UCSD-AML1 (cell line): ENCODE data around the gene CERS6.
A peak's percentile ranks its signal among the peaks of the same experiment; 100 is the strongest.

ENCODE experiments used
- DNase-seq: peaks from one replicate; lab custom pipeline; 2025; ENCODE audit not compliant: unreplicated experiment; lab: John Stamatoyannopoulos, UW

The CERS6 gene

DNA sequence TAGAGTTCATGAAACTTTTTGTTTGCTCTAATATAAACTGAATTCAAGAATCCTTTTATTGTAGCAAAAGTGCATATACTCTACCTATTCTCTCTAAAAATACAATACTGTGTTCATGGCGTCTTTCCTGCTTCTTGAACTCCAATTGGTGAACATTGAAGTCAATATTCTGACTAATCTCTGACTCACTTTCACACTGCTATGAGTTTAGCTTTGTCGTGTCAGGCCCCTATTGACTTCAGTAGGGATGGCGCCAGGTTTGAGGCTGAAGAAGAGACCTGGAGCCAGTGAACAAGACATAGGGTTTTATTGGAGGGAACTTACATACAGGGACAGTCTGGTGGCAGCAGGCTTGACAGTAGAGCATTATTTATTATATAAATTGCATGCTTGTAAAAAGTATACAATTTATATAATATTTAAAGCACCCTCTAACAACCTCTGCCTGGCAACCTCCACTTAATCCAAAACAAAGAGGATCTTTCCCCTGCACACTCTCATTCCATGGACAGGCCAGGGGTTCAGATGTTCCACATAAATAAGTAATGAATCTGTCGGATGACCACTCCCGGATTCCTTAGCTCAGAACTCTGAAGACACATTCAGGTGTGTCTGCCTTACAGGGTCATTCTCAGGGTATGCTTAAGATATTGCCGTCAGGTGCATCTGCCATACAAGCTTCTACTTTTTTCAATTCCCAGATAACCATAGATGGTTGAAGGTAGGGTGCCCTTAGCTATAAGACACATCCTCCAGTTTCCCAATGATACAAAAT is 141.0 kb downstream of the CERS6 start:
- no peak for DNase-seq

DNA sequence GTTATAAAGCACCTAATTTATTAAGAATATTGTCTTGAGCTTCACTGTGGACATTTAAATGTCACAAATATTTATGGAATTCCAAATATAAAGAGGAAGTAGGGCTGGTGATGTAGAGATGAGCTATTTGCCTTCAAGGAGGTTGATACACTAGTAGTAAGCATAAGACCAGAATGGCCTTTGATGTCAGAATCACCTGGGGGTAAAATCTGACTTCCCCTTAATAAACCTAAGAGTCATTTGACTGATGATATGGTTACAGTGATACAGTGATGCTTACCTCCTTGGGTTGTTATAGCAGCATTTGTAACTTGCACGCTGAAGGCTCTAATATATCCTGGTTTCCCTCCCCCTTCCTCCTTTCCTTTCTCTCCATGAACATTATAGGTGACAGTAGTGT is 143.7 kb downstream of the CERS6 start:
- no peak for DNase-seq

DNA sequence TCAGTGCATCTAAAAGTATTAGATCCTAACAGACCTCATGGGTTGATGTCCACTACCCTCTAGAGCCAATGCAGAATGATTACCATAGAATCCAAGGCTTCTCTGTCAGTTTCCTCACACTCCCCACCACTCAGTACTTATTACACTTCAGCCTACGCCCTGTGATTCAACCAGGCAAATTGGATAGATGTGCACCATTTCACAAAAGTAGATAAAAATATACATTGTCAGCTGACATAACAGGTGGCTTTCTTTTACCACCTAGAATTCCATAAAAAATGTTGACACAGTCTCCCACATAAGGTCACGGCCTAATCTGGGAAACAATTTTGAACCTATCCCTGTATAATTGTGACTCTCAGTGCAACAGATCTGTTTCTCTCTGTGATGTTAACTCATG is 144.9 kb downstream of the CERS6 start:
- no peak for DNase-seq

DNA sequence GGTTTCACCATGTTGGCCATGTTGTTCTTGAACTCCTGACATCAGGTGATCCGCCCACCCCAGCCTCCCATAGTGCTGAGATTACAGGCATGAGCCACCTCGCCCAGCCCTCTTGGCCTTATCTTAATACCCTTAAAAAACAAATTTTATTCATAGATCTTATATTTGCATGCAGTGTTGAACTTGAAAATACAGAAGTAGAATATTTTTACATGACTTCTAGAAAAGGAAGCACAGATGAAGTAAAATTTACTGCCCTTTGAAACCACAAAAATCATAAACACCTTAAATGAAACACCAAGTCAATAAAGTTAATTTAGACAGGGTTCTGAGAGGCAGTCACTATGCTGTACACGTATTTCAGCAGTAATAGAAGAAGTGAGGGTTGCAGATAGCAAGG is 145.7 kb downstream of the CERS6 start:
- DNase-seq: no peak

DNA sequence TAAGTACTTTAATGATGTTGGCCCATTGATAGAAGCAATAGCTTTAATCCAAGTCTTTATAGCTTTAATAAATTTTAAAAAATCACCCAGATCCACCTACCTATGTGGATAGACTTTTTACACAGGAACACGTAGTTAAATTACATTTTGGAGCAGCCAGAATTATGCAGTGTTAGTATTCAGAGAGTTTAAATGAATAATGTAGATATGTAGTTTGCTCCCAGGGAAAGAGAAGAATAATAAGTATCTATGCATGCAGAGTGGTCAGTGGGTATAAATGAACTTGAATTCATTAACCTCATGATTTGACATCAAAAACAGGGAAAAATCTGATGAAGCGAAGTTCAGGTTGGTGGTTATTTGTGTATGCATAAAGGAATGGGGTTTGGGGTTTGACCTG is 146.3 kb downstream of the CERS6 start:
- DNase-seq: no peak

DNA sequence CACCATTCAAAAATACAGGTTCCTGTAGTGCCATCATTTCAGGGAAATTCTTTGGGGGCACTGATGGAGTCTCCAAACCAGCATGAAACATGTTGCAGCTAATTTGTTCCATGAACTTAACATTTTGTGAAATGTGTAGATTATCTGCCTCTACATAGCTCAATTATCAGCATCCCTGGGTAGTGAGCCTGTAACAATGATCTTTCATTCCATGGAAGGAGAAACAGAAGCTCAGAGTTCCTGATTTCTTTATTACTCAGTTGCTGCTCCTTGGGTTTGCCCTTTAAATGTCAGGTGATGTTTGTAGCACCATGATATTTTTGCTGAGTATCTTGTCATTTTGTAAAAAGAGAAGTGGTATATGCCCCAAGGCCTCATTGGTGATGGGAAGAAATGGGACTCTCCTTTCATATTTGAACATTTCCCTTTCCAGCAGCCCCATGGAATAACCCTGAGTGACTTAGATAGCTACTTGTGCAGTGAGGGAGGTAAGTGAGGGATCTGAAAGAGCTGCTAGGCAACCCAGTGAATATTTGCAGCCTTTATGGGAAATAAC is 146.9 kb downstream of the CERS6 start:
- no peak for DNase-seq

DNA sequence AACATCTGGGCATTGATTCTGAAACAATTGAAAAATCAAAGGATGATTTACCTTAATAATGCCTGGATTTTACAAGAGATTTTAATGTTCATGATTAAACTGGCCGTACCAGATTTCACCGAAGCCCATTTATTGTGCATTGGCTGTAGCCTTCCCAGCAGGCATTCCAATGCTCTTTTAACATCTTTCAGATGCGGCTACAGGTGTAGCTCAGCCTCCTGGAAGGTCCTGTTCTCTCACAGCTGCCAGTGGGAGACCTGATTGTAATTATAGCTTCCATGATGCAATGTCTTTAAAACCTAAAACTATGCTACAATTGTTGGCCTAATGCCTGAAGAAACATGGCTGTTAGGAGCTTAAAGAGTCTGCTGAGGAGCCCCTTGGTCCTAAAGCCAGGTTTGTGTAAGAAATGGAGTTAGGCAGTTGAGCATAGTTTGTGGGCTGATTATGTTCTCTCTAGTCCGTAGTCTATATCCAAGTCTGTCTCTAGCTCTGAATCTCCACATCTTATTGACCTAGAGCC is 147.4 kb downstream of the CERS6 start:
- DNase-seq: no peak

DNA sequence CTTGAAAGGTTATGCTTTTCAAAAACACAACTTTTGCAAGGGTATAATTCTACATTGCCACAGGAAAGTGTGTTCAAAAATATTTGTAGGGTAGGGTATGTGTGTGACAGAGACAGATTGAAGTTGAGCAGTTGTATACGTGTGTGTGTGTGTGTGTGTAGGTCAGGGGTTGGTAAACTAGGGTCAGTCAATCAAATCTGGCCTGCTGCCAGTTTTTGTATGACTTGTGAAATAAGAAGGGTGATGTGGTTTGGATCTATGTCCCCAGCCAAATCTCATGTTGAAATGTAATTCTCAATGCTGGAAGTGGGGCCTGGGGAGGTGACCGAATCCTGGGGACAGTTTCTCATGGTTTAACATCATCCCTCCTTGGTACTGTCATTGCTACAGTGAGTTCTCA is 148.2 kb downstream of the CERS6 start:
- DNase-seq: no peak

DNA sequence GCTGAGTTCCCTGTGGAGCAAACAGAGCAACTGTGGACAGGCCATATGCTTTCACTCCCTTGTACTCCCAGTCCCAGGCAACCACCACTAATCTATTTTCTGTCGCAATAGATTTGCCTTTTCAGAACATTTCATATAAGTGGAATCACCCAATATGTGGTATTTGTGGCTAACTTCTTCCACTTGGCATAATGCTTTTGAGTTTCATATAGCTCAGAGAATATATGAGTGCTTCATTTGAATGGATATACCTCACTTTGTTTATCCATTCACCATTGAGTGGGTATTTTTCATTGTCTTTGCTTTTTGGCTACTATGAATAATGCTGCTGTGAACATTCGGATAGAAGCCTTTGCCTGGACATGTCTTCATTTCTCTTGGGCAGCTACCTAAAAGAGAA is 151.9 kb downstream of the CERS6 start:
- DNase-seq: no peak

DNA sequence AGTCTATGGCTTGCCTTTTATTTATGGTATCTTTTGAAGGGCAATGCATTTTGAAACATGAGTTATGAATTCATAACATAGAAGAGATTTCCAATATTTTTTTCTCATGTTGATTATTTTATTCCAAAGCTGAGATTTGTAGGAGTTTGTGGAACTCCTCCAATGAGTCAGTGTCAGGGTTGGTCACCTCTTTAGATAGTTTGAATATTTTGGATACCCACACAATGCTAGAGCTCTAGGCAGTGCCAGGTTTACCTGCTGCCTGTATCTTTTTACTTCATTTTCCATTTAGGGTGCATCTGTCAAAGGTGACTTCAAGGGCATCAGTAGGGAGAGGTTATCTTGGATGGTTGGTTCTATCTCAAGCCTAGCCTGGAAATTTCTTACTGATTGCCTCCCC is 152.7 kb downstream of the CERS6 start:
- DNase-seq: no peak

DNA sequence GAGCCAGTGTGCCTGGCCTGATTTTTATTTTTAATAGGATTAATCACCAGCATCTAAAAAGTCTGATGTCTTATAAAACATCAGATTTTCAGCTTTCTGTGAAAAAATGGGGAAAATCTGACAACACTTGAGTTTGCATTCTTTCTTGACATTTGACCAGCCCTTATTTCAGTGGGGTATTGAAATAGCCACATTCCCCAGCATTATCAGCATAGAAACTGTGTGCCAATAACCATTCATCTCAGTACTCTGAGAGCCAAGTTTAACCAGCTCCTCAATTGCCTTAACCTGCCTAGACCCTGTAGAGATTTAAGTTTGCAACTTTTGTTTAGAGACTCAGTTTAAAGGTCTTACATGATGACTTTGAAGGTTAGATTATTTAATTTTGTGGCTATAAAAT is 155.0 kb downstream of the CERS6 start:
- no peak for DNase-seq

DNA sequence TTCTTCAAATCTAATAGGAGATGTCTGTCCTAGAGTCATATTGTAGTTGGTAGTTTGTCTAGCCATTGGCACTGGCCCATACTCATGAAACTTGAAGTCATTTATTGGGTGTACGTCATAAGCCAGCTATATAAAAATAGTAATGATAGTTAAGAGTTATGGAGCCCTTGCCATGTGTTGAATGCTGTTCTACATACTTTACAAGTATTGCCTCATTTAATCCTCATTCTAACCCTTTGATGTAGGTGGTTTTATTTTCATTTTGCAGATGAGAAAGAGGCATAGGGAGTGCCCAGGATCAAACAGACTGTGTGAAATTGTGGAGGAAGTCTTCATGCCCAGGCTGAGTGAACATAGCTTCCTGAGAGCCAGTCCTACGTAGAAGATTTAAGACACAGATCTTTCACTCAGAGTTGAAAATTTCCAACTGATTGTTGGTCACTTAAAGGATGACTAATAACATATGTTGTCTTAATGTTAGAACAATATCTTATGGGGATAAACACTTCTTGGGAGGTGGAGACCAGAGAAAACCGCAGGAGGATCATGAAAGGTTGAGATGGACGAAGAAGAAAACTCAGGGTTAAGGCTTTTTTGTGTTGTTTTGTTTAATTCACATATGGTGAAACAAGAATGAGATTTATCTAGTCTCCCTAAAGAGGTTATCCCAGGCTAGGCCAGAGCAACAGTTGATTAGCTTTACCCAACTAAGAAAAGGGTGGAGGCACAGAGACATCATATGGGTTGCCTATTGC is 156.0 kb downstream of the CERS6 start:
- DNase-seq: no peak

DNA sequence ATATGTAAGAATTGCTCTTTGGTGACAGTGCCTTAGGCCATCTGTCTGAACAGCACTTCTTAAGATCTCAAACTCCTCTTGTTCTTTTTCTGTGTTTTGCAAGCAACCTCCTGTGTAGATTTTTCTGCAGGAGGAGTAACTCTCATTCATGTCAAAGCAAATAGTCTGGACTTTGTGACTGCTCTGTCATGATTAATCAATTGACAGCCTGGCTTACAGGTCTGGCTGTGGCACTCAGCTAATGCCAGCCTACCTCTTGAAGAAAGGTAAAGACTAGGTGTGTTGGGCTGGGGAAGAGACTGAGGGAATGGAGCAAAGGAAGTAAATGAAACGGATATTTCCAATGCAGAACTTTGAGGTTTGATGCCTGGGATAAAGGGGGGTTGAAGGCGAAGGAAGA is 156.6 kb downstream of the CERS6 start:
- no peak for DNase-seq

DNA sequence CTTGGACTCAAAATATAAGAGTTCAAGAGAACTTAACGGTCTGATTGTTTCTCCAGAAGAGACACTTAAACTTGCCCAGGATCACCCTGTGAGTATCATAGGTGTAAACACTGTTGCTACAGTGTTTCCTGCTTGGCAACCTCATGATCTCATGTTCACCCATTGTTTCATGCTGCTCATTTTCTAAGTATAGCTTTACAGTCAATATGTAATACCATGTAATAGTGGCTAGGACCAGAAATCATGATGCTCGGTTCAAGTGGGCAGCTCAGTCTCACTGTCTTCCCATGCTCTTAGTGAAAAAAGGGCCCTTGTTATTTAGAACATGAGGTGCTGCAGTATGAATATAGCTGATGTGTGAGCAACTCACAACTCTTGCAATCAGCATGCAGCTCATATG is 157.5 kb downstream of the CERS6 start:
- DNase-seq: no peak

DNA sequence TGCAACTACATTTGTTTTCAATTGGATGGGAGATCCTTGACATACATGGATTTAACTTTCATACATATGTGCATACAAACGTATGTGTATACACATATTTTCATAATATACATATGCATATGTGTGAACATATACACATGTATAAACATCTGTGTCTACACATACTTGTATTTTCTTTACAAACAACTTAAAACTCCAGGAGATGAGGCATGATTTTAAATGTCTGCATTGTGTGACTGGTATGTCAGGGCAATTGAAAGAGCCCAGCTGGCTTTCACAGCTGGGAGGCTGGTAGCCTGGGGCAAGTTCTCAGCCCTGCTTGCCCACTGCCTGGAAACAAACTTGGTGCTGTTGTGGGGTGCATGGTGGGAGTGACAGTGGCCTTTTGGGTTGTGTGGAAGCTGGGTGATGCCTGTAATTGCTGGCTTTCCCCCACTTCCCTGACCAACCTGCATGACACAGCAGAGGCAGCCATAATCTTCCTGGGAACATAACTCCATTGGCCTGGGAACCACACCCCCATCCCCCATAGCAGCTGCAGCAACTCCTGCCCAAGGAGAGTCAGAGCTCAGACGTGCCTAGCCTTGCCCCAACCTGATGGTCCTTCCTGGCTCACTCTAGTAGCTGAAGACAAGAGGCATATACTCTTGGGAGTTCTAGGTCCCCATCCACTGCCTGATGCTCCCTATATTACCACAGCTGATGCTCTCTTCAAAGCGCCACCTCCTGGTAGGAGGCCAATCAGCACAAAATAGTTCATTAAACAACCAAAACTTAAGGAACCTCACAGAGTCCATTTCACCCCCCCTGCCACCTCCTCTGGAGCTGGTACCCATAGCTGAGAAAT is 158.3 kb downstream of the CERS6 start:
- DNase-seq: no peak

DNA sequence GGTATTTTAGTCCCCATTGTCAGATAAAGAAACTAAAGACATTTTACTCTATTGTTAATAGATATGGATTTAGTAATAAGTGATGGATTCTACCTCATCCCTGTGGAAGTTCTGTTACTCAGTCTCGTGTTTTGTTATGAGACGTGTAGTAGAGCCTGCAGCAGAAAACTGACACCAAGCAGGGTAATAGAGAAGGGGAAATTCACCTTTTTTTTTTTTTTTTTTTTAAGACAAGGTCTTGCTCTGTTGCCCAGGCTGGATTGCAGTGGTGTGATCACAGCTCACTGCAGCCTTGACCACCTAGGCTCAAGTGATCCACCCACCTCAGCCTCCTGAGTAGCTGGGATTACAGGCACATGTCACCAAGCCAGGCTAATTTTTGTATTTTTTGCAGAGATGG is 164.5 kb downstream of the CERS6 start:
- no peak for DNase-seq

DNA sequence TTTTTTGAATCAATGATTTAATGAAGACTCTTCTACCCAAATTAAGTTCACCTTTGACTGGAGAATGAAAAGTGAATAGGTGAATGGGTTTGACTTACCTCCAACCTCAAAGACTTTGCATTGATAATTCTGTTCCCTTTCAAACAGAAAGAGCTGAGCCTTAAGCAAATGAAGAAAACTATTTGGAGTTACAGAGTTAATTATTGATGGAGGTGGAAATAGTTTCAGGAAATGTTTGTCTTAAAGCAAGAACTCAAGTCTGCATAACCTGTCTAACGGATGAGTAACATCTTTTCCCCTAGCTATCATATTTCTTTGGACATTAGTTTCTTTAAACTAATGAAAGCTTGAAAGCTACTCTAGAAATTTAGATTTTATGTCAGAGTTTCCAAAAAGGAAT is 166.5 kb downstream of the CERS6 start:
- DNase-seq: no peak

DNA sequence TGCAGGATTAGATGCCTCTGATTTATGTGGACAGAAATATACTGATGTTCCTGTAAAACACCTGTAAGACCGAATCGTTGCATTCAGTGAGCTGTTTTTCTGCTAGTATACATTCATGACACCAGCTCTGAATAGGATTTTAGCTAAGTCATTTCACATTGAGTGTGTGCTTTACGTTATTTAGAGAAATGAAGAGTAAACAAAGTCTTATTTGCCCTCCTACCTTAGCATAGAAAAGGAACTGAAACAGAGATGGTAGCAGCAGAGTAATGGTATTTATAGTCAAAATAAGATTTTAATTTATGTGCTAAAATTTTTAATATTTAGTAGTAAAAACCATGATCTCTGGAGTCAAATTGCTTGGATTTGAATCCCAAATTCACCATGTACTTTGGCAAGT is 168.0 kb downstream of the CERS6 start:
- no peak for DNase-seq

DNA sequence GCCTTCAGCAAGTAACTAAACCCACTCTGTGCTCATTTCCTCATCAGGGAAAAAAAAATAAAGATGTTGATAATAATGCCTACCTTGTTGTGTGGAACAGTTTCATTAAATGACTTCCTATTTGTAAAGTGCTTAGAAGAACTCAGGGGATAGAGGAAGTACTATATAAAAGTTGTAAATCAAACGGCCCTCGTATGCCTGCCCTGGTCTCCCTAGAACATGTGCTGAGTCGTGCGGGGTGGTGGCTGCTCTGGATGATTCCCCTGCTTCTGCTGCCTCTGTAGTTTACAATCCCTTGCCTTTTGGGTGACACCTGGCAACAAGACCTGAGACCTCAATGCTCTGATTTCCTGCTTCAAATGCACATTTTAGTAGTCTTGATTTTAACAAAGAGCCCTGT is 170.0 kb downstream of the CERS6 start:
- DNase-seq: peak; percentile 23

DNA sequence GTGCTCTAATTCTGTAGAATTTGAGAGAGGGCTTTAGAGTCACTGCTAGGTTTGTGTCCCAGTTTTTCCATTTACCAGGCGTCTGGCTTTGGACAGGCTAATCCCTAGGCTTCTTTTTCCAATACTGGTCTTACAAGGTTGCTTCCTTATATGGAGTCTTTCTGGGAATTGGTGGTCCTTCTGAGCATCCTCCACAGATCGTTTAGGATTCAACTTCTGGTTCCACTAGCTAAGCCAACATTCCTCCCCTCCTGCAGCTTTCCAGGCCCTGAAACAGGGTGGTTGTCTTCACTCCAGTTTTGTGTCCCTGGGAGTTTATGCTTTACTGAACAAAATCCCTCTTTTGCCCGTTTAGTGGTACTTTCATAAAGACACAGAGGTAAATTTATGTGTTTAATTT is 170.6 kb downstream of the CERS6 start:
- no peak for DNase-seq

DNA sequence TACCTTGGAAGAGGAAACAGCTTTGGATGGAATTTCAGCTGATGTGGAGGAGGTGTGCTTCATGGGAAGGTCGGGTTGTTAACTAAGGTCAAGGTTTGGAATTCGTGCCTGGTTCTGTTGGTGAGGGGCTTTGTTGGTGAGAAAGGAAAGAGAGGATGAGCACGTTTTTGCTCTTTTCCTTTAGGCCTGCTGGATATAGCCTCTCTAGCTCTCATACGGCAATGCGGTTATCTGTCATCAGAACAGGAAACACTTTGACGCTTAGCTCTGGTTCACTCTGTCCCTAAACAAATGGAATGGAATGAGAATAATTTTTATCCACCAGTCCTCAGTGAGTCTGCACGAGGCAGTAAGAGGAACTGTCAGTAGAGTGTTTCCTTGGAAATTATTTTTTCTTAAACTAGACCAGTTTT is 176.6 kb downstream of the CERS6 start:
- DNase-seq: peak; percentile 33
